GM21526 (cell line): Measurements from ENCODE around the gene ABCC6.
"Not testable (repeated sequence)": the region's sequence is repeated elsewhere in the genome, so short reads cannot be mapped to it uniquely, and the experiment has no call there.

Experiments
- ATAC-seq: cut with Tn5 transposase; IDR thresholded peaks from one replicate; pipeline ENCODE4 v1.9.1; 2021; ENCODE audit warnings: moderate library complexity; ENCODE audit not compliant: unreplicated experiment, low FRiP score

The ABCC6 gene

GRCh38 chr16:16122264-16122663 lies 101.0 kb downstream of the ABCC6 start:
- ATAC-seq = no peak

DNA sequence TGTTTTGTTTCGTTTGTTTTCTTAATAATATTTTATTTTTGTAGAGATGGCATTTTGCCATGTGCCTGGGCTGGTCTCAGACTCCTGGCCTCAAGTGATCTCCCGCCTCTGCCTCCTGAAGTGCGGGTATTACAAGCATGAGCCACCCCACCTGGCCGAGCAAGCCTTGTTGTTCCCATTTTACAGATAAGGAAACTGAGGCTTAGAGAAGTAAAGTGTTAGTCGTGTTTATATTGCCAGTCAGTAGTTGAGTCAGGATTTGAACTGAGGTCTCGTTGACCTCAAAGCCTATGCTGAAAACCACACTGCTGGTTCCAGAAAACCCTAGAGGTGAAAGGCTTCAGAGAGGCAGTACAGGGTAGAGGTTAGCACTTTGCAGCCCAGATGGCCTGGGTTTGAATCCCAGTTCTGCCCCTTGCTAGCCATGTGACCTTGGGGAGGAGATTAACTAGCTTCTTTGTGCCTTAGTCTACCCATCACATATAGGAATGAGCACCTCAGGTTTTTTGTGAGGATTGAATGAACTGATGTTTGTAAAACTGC lies 102.0 kb downstream of the ABCC6 start:
- no peak for ATAC-seq

DNA sequence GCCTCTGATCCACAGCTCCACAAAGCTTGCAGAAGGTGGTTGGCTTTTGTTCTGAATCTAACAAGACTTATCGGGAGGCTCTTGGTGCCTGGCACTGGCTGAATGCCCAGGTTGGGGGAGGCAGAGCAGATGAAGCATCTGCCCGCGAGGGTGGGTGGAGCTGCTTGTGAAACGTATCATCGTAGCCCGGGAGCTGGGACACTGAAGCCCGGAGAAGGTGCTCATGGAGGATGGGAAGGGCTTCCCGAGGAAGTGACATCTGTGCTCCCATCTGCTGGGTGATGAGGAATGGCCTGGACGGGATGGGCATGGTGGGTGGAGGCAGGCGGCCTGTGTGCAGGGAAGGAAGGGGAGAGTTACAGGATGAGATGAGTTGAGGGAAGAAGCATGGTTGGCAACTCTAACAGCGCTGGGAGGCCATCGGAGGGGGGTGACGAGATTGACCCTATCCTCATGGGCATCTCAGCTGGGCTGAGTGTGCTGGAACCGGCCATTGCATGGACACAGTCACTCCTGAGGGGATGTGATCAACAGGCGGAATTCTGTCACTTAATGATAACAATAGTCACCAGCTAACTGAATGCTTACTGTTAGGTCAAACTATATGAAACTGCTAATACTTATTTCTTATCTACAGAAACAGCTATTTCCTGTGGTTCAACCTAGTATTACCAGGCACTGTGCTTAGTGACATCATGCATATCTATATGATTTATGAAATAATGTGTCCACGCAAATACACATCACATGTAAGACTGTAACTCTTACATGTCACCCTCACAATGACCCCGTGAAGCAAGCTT lies 102.7 kb downstream of the ABCC6 start:
- no peak for ATAC-seq

- no peak for ATAC-seq
These were observed 103.3 kb downstream of the ABCC6 start for GRCh38 chr16:16120044-16120381.

GRCh38 chr16:16118337-16118736 lies 105.0 kb downstream of the ABCC6 start:
- ATAC-seq = no peak

DNA sequence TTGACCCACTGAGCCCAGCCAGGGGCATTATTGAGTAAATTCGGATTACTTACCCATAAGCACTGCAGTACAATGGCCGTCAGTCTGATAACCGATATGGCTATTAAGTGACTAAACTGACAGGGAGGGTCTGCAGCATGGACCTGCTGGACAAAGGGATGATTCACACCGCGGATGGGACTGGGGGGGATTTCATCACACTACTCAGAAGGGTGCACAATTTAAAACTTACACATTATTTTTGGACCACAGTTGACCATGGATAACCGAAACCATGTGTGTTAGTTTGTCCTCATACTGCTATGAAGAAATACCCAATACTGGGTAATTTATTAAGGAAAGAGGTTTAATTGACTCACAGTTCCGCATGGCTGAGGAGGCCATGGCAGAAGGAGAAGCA lies 106.5 kb downstream of the ABCC6 start:
- ATAC-seq = no peak

DNA sequence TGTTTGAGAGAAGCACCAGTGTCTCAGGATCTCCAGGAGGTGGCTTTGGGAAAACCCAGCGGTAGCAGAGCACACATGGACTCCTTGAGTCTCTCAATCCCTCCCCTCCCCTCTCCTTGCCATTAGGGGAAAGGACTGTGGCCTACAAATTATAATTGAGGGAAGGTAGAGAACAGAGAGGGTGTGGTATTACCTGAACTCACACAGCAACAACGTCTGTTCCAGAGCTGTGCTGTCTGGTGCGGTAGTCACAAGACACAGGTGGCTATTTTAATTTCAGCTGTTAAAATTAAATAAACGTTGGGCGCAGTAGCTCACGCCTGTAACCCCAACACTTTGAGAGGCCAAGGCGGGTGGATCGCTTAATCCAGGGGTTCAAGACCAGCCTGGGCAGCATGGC lies 110.2 kb downstream of the ABCC6 start:
- no peak for ATAC-seq

DNA sequence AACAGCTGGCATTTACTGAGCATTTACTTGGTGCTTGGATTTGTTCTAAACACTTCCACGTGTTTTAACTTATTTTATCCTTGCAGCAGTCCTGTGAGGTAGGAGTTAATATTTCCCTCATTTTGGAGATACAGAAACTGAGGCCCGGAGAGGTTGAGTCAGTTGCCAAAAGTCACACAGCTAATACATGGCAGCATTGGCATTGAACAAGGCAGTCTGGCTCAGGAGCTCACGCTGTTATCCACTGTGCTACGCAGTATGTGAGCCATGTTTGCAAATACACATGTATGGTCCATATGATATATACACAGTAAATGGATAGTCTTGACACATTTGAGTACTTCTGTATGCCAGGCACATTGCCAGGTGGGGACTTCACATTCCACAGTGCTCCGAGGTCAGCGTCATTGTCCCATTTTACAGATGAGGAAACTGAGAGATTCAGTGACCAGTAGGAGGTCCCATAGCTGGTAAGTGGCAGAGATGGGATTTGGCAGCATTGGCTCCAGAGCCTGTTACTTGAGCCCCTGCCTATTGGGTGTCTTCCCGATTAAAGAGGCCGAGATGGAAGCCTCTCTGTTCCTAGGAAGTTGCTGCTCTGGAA lies 110.7 kb downstream of the ABCC6 start:
- no peak for ATAC-seq

DNA sequence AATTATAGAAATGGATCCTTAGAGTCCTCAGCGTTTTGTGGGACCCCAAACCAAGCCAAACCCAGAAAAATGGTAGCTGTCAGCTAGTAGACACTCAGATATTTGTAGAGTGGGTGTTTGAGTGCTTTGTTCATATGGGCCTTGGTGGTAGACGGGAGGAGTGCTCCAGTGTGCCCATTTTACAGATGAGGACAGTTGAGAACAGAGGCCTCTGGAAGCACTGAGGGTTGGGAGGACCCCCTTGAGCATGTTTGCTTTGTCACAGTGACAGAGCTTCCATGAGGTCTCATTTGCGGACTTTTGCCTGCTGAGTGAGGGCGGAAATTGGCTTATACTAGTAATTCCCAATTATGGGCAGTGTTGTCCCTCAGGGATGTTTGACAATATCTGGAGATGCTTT lies 111.7 kb downstream of the ABCC6 start:
- ATAC-seq = no peak

GRCh38 chr16:16110111-16110490 lies 113.2 kb downstream of the ABCC6 start:
- no peak for ATAC-seq

DNA sequence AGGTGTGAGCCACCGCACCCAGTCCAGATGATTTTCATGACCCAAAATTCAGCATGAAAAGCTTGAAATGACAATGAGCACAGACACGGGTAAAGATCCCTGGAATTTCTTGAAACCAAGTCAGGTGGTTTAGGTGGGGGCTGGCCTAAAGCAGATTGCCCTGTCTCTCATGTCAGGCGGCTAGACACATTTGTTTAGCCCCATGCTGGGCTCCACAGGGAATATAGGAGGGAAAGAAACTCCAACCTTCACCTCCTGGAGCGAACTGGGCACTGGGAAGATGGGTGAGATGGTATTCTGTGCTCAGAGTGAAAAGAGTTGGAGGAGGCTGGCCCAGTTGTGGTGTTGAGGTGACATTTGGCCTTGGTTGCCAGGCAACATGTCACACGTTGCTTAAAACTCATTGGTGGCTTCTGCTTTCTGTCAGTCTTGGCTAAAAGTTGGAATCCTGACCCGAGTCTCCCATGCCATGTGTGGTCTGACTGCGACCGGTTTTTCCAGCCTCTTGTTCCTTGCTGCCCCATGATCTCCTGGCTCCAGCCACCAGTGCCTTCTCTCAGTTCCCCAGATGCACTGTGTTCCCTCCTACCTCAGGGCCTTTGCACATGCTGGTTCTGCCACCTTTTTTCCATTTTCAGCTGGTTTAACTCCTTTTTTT lies 113.7 kb downstream of the ABCC6 start:
- no peak for ATAC-seq

DNA sequence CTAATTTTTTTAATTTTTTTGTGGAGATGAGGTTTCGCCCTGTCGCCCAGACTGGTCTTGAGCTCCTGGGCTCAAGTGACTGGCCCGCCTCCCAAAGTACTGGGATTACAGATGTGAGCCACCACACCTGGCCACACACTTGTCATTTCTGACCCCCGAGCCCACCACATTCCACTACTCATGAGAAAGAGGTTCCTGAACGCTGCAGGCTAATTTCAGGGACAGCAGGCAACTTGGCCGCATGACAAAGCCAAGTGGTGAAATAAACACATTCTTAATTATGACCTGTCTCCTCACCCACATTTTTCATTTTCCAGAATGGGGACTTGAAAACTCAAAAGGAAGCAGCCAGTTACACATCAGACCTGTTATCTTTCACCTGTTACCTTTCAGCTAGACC lies 114.5 kb downstream of the ABCC6 start:
- no peak for ATAC-seq

GRCh38 chr16:16107839-16108238 lies 115.5 kb downstream of the ABCC6 start:
- no peak for ATAC-seq

DNA sequence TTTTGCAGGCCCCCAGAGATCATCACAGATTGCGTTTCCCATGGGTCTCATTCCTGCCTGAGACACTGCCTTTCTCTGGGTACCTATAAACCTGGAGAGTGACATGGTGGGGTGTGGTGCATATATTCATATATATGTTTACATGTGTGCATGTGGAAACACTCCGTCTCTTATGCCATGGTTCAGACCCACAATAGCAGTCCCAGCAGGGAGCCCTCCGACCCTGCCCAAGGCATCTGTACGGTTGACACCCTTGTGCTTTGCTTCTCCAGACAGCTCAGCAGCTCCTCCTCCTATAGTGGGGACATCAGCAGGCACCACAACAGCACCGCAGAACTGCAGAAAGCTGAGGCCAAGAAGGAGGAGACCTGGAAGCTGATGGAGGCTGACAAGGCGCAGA lies 116.8 kb downstream of the ABCC6 start:
- ATAC-seq = no peak

GRCh38 chr16:16105646-16106045 lies 117.6 kb downstream of the ABCC6 start:
- ATAC-seq = no peak

DNA sequence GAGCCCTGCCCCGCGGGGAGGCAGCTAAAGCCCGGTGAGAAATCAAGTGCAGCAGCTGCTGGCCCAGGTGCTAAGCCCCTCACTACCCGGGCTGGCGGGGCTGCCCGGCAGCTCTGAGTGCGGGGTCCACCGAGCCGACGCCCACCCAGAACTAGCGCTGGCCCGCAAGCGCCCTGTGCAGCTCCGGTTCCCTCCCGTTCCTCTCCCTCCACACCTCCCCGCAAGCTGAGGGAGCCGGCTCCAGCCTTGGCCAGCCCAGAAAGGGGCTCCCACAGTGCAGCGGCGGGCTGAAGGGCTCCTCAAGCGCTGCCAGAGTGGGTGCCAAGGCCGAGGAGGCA lies 118.5 kb downstream of the ABCC6 start:
- ATAC-seq = not testable (repeated sequence)

GRCh38 chr16:16104132-16104803 lies 119.0 kb downstream of the ABCC6 start:
- not testable (repeated sequence) for ATAC-seq

- ATAC-seq = no peak
These were observed 120.6 kb downstream of the ABCC6 start for GRCh38 chr16:16102738-16103137.

DNA sequence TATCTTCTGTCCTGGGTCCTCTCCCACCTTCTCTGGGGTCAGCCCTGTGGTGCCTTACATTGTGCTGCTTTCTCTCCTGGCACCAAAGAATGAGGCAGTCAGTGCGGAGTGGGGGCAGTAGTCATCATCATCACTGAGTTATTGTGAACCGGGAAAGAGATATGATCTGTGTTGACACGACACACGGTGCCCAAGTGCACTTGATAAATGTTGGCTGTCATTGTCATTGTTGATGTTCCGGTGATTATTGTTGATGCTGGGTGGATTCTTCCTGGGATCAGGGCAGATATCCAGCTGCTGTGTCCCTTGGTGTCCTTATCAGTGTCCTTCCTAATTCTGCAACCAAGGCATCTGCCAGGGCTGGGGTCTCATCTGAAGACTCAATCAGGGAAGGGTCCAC lies 121.7 kb downstream of the ABCC6 start:
- ATAC-seq = no peak

GRCh38 chr16:16100631-16101030 lies 122.7 kb downstream of the ABCC6 start:
- ATAC-seq = no peak

- ATAC-seq = no peak
These were observed 124.0 kb downstream of the ABCC6 start for GRCh38 chr16:16099320-16099719.
